Measurements from ENCODE around the gene POPDC3.

DNA sequence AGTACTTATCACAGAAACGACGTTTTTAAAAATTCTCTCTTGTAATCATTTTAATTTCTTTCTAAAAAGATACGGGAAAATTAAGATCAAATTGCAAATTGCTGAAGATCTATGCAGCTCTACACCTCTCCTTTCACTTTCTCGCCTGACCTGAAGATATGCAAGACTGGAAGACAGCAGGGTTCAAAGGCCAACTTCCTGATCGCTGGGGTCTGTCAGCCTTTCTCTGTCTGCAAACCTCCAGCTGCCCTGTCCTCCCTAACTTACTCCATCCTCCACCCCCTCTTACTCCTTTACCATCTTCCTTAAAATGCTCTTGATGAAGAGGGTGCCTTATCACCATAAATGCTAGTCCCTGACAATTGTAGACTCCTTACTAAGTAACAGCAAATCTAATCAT lies 63.7 kb downstream of the POPDC3 start:
- TF ChIP-seq, protein P1, sequence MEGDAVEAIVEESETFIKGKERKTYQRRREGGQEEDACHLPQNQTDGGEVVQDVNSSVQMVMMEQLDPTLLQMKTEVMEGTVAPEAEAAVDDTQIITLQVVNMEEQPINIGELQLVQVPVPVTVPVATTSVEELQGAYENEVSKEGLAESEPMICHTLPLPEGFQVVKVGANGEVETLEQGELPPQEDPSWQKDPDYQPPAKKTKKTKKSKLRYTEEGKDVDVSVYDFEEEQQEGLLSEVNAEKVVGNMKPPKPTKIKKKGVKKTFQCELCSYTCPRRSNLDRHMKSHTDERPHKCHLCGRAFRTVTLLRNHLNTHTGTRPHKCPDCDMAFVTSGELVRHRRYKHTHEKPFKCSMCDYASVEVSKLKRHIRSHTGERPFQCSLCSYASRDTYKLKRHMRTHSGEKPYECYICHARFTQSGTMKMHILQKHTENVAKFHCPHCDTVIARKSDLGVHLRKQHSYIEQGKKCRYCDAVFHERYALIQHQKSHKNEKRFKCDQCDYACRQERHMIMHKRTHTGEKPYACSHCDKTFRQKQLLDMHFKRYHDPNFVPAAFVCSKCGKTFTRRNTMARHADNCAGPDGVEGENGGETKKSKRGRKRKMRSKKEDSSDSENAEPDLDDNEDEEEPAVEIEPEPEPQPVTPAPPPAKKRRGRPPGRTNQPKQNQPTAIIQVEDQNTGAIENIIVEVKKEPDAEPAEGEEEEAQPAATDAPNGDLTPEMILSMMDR (conservative IDR thresholded peaks at IDR 0.05) = no peak
- no peak for TF ChIP-seq EZH2 (IDR thresholded peaks at IDR 0.05; ENCODE audit: low read depth)

All from PC-9 (cell line).